Hepatocyte (in vitro differentiated cells): ENCODE results near the gene LHX1.

ENCODE experiments used
- EZH2 ChIP-seq: fragments of 200-600 bp; sonication (generic); IDR thresholded peaks from 2 replicates; pipeline ENCODE4 v1.6.1; 2016; ENCODE audit warnings: antibody characterized with exemption, mild to moderate bottlenecking, borderline replicate concordance
- TF ChIP-seq, protein P1 (sequence below): fragments of 200-600 bp; sonication (generic); IDR thresholded peaks from 2 replicates; pipeline ENCODE4 v1.5.1; 2016; ENCODE audit warnings: antibody characterized with exemption, mild to moderate bottlenecking; ENCODE audit not compliant: poor library complexity

DNA sequence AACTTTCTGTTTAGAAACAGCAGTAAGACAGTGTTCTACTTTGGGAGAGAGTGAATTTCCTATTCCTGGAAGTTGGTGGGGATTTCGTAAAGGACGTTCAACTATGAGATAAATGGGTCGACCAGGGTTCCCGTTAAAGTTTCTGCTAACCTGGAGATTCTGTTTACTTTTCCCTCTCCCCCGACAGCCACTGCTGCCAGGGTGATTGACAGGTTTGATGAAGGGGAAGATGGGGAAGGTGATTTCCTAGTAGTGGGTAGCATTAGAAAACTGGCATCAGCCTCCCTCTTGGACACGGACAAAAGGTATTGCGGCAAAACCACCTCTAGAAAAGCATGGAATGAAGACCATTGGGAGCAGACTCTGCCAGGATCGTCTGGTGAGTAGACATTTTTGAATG, 12.8 kb downstream of the LHX1 start:
- TF ChIP-seq, protein P1, sequence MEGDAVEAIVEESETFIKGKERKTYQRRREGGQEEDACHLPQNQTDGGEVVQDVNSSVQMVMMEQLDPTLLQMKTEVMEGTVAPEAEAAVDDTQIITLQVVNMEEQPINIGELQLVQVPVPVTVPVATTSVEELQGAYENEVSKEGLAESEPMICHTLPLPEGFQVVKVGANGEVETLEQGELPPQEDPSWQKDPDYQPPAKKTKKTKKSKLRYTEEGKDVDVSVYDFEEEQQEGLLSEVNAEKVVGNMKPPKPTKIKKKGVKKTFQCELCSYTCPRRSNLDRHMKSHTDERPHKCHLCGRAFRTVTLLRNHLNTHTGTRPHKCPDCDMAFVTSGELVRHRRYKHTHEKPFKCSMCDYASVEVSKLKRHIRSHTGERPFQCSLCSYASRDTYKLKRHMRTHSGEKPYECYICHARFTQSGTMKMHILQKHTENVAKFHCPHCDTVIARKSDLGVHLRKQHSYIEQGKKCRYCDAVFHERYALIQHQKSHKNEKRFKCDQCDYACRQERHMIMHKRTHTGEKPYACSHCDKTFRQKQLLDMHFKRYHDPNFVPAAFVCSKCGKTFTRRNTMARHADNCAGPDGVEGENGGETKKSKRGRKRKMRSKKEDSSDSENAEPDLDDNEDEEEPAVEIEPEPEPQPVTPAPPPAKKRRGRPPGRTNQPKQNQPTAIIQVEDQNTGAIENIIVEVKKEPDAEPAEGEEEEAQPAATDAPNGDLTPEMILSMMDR: no peak
- TF ChIP-seq EZH2: no peak
